Measurements from ENCODE around the gene PICALM.
"Not testable (repeated sequence)": the region's sequence is repeated elsewhere in the genome, so short reads cannot be mapped to it uniquely, and the experiment has no call there.

PICALM gene

GRCh38 chr11:85950317-85951048 is 118.4 kb downstream of the PICALM start:
- no peak overlapping the region for H3K4me3 ChIP-seq (ENCODE audit: low read length)
- DNase-seq (ENCODE audit: low read depth, low spot score), result no peak

DNA sequence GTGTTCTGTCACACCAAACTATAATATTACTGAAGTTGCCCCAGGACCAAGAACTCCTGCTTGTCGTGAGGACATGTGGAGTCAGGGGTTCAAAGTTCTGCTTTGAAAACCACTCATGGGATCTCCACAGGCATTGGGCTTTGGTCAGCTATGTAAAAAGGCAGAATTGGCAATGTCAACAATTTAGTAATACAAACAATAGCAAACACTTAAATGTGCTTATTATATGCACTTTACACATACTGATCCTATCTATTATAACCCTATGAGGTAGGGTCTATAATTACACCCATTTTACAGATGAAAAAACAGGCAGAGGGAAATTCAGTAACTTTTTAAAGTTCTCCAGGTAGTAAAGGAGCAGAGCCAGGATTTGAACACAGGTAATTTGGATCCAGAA is 119.1 kb downstream of the PICALM start:
- no peak for DNase-seq (ENCODE audit: low read depth, low spot score)
- H3K4me3 ChIP-seq (ENCODE audit: low read length), result no peak overlapping the region

DNA sequence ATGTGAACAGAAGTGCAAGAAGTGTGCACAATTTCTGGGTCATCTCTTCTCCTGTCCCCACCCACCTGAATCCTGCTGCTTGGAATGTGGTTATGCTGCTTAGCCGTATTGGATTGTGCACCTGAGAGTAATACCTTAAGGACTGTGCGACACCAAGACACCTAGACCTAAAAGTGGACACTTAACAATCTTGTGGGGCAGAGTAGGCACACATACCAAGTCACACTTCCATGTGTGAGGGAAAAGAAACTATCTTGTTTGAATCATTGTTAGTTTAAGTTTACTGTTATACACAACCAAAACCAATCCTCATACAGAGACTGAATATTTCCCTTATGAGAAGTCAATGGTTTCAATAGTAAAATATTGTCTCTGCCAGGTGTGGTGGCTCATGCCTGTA is 120.0 kb downstream of the PICALM start:
- DNase-seq (ENCODE audit: low read depth, low spot score), result no peak
- no peak overlapping the region for H3K4me3 ChIP-seq (ENCODE audit: low read length)

GRCh38 chr11:85947431-85948272 is 121.2 kb downstream of the PICALM start:
- DNase-seq (ENCODE audit: low read depth, low spot score), result no peak
- H3K4me3 ChIP-seq (ENCODE audit: low read length), result no peak overlapping the region

GRCh38 chr11:85946221-85946620 is 122.7 kb downstream of the PICALM start:
- no peak for DNase-seq (ENCODE audit: low read depth, low spot score)
- H3K4me3 ChIP-seq (ENCODE audit: low read length), result no peak overlapping the region

DNA sequence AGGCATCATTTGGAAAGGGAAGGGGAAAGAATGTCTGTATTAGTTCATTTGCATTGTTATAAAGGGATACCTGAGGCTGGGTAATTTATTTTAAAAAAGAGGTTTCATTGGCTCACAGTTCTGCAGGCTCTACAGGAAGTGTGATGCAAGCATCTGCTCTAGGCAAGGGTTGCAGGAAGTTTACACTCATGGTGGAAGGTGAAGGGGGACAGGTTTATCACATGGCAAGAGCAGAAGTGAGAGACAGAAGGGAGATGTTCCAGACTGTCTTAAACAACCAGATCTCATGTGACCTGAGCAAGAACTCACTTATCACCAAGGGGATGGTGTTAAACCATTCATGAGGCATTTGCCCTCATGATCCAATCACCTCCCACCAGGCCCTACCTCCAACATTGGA is 123.1 kb downstream of the PICALM start:
- no peak overlapping the region for H3K4me3 ChIP-seq (ENCODE audit: low read length)
- no peak for DNase-seq (ENCODE audit: low read depth, low spot score)

DNA sequence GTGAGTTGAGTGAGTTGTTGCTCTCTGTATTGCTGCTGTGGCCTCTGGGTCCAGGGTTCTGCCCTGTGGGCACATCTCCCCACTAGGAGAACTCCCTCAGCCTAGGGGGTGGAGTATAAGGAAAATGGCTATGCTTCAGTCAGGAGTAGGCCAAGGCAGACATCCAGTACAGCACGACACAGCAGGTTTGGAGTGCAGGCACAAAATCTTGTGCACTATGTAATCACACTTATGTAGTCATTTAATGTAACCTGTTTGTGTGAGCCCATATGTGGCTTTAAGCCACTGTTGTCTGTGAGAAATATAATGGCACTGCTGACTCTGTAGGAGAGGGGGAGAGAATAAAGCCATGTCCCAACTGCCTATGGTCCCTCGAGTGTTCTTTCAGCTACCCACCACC is 123.6 kb downstream of the PICALM start:
- DNase-seq (ENCODE audit: low read depth, low spot score), result no peak
- H3K4me3 ChIP-seq (ENCODE audit: low read length), result no peak overlapping the region

DNA sequence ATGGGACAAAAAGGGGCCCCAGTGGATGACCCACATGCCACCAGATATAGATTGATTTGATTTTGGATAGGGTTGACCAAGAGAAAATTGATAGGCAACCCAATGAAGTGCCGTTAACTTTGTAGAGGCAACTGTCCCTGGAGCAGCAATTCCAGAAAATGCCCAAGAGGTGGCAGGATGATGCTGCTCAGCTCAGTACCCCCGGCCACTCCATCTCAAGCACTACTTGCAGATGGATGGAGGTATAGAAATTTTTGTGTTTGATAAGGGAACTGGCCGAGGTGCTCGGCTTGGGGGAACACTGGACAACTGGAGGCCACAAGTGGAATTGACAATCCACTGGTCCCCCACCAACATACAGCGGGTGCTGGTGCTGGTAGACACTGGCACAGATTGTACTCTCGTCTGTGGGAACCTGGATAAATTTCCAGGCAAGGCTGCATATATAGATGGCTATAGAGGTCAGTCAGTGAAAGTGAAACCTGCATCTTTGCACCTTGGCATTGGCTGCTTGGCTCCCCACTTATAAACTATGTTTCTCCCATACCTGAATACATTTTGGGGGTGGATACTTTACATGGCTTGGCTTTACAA is 127.4 kb downstream of the PICALM start:
- DNase-seq (ENCODE audit: low read depth, low spot score), result peak; percentile 41
- no peak overlapping the region for H3K4me3 ChIP-seq (ENCODE audit: low read length)

DNA sequence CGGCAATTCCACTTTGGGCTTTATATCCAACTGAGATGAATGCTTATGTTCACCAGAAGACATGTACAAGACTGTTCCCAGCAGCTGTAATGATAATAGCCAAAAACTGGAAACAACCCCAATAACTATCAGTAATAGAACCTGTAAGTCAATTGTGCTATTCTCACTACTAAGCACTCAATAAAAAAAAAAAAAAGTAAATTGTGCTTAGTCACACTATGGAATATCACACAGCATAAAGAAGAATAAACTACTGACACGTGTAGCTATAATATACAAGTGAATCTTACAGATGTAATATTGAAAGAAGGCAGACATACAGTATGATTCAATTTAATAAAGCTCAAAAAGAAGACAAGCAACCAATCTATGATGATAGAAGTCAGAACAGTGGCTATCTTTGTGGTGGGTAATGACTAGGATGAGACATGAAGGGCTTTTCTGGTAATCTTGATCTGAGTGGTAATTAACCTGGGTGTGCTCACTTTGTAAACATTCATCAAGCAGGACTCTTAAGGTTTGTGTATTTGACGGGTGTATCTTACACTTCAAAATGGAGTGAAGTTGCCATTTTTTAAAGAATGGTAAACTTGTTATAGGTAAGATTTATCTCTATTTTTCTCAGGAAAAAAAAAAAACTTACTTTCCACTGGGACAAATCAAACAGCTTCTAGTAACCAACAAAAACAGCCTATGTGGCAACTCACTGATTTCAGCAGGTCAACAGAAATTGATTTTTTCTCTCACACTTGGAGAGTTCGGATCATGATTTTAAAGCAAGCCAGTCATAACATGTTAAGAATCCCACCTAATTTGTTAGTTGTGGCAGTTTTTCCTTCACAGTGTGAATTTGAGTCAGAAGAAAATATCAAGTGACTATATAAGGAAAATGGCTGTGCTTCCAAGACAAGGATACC is 129.5 kb downstream of the PICALM start:
- no peak for DNase-seq (ENCODE audit: low read depth, low spot score)
- no peak overlapping the region for H3K4me3 ChIP-seq (ENCODE audit: low read length)

- no peak overlapping the region for H3K4me3 ChIP-seq (ENCODE audit: low read length)
- DNase-seq (ENCODE audit: low read depth, low spot score), result no peak
Observed at GRCh38 chr11:85937835-85938234, 131.0 kb downstream of the PICALM start.

GRCh38 chr11:85935751-85936150 is 133.1 kb downstream of the PICALM start:
- DNase-seq (ENCODE audit: low read depth, low spot score), result no peak
- no peak overlapping the region for H3K4me3 ChIP-seq (ENCODE audit: low read length)

DNA sequence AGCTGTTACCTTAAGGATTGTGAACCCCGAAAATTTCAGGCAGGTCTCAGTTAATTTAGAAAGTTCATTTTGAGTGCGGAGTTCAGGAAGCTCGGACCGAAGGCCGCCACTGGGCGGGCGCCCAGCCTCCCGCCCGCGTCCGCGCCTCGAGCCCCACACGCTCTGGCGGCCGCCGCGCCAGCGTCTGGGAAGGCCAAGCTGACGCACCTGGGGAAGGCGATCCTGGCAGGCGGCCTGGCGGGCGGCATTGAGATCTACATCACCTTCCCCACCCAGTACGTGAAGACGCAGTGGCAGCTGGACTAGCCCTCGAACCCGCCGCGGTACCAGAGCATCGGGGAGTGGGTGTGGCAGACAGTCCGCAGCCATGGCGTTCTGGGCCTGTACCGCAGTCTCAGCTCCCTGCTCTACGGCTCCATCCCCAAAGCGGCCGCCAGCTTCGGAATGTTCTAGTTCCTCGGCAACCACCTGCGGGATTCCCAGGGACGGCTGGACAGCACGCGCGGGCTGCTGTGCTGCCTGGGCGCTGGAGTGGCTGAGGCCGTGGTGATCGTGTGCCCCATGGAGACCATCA is 134.2 kb downstream of the PICALM start:
- no peak for DNase-seq (ENCODE audit: low read depth, low spot score)
- no peak overlapping the region for H3K4me3 ChIP-seq (ENCODE audit: low read length)

DNA sequence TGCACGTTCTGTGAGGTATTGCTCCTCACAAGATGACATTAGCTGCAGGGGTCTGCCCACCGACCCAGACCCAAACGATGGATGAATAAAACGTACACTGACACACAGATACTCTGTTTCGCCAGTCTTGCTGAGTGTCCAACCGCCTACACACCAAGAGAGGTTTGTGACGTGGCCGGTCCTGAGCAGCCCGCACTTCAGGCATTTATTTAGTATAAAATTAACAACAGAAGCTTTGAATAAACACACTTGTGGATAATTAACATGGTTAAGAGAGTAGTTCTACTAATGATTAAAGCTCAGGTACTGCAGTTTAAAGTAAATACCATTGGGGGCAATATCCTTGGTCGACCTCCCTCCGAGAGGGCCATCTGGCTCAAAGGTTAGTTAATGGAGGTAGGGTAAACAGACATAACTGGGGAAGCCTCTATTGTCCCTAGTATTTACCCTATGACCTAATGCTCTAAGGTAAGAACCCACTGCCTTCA is 138.0 kb downstream of the PICALM start:
- no peak overlapping the region for H3K4me3 ChIP-seq (ENCODE audit: low read length)
- DNase-seq (ENCODE audit: low read depth, low spot score), result no peak

DNA sequence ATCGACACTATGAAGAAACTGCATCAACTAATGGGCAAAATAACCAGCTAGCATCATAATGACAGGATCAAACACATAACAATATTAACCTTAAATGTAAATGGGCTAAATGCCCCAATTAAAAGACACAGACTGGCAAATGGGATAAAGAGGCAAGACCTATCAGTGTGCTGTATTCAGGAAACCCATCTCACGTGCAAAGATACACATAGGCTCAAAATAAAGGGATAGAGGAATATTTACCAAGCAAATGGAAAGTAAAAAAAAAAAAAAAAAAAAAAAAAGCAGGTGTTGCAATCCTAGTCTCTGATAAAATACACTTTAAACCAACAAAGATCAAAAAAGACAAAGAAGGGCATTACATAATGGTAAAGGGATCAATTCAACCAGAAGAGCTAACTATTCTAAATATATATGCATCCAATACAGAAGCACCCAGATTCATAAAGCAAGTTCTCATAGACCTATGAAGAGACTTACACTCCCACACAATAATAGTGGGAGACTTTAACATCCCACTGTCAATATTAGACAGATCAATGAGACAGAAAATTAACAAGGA is 142.2 kb downstream of the PICALM start:
- DNase-seq (ENCODE audit: low read depth, low spot score); H3K4me3 ChIP-seq (ENCODE audit: low read length): not testable (repeated sequence)

GRCh38 chr11:85923455-85923854 is 145.4 kb downstream of the PICALM start:
- H3K4me3 ChIP-seq (ENCODE audit: low read length), result no peak overlapping the region
- DNase-seq (ENCODE audit: low read depth, low spot score), result no peak

GRCh38 chr11:85922367-85922766 is 146.5 kb downstream of the PICALM start:
- DNase-seq (ENCODE audit: low read depth, low spot score), result peak; percentile 47
- H3K4me3 ChIP-seq (ENCODE audit: low read length), result no peak overlapping the region

DNA sequence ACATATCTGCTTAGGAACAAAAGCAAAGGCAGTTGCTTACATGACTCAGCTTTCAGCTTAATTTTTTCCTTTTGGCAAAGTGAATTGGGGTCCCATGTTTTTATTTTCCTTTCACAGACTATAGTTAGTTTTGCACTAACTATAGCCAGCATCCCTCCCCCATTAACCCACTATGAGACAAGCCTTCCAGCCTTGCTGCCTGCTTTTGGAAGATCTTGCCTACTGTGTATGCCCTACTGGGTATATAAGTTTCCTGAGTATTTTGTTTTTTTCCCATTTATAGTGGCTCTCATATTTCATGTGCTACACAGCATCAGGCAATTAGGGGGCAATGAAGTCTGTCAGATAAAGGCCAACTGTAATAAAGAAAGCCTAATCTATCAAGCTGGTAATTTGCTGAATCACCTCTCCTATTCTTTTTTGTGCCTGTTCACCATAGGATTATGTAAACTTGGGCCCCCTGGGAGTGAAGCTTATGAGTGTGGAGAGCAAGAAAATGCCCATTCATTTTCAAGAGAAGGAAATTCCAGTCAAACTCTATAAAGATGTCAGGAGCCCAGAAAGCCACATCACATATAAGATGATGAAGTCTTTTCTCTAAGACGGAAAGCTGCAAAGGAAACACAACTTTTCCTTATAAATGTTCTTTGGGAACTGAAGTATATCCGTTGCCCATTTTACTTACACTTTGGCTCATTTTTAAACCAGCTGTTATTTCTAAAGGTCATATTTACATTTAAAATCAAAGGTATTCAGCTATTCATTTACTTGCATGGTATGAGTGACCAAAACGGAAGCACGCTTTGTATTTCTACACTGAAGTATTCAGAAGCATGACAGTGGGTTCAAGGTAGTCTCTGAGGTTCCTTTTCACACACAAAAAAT is 149.7 kb downstream of the PICALM start:
- H3K4me3 ChIP-seq (ENCODE audit: low read length), result no peak overlapping the region
- DNase-seq (ENCODE audit: low read depth, low spot score), result no peak

- no peak overlapping the region for H3K4me3 ChIP-seq (ENCODE audit: low read length)
- no peak for DNase-seq (ENCODE audit: low read depth, low spot score)
Observed at GRCh38 chr11:85914425-85914824, 154.5 kb downstream of the PICALM start.
